Measurements from ENCODE around the gene ZNF385C.

DNA sequence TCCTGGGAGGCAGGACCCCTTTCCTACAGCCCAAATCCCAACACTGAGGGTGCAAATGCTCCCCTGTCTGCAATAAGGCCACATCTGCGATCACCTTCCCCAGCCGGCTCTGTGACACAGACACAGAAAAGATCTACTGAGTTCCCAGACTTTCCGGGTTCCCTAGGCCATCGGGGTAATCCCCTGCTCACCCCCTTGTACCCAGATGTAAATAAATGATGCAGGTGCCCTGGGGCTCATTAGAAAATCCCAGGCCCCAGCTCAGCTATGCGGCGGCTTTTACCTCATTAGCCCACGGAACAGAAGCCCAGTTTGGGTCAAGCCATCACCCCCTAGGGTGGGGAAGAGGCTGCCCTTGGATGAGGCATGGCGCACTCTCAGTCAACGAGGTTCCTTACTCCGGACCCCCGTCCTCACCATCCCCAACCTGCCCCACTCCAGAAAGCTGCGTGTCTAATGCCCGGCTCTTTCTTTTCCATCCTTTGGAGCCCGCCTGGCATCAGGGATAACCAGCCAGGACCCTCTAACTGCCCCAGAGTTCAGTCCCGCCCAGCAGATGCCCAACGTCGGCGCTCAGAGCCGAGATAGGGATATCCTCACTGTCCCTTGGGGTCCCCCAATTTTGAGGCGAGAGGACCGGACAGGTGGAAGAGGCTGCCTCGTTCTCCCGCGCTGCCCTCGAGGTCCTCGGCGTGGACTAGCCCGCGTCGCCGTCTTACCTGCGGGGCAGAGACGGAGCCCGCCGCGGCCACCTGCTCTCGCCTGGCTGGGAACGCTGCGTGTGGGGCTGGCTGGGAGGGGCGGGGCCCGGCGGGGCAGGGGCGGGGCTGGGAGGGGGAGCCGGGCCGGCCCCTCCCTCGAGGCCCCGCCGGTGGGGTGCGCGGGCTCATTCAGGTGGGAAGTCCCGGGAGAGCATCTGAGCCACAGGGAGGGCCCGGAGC lies at the start of gene ZNF385C:
- TF ChIP-seq CTCF (IDR thresholded peaks at IDR 0.05) (no peak), POLR2A (IDR thresholded peaks at IDR 0.05) (no peak)
